GM19324 (cell line): ENCODE measurements around the gene ZSCAN30.

Experiments used
- ATAC-seq: cut with Tn5 transposase; IDR thresholded peaks from one replicate; pipeline ENCODE4 v1.9.1; 2021; ENCODE audit warnings: mild to moderate bottlenecking, moderate library complexity; ENCODE audit not compliant: unreplicated experiment, low FRiP score

The ZSCAN30 gene

GRCh38 chr18:35283923-35284794, 5.9 kb downstream of the ZSCAN30 start:
- no peak for ATAC-seq

DNA sequence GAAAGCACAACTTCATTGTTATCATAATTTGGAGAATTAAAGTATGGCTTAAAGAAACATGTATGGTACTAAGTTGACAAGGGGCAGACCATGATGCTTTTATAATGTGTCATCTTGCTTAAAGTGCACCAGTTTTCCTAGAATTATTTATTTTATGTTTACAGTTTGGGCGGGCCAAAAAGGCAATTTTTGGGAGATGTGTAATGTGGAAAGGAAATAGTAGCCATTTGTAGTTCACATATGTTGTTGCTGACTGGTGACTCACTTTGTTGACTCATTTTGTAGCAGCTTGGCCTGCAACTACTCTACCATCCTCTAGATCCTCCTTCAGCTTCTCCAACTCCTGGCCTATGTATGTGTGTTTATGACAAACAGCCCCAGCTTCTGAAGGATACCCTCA, 7.7 kb downstream of the ZSCAN30 start:
- no peak for ATAC-seq

- ATAC-seq: no peak
Measured at GRCh38 chr18:35278969-35279368, 11.1 kb downstream of the ZSCAN30 start.

GRCh38 chr18:35278085-35278484, 11.9 kb downstream of the ZSCAN30 start:
- ATAC-seq: no peak

DNA sequence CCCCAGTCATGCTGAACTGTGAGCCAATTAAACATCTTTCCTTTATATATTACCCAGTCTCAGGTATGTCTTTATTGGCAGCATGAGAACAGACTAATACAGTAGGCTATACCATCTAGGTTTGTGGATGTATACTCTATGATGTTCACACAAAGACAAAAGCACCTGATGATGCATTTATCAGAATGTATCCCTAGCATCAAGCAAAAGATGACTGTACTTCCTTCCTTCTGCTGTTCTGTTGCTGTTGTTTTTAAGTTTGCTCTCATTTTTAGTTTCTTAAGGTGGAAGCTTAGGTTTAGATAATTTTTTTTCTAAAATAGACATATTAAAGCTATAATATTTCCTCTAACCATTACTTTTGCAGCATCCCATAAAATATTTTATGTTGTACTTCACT, 12.4 kb downstream of the ZSCAN30 start:
- ATAC-seq: no peak

DNA sequence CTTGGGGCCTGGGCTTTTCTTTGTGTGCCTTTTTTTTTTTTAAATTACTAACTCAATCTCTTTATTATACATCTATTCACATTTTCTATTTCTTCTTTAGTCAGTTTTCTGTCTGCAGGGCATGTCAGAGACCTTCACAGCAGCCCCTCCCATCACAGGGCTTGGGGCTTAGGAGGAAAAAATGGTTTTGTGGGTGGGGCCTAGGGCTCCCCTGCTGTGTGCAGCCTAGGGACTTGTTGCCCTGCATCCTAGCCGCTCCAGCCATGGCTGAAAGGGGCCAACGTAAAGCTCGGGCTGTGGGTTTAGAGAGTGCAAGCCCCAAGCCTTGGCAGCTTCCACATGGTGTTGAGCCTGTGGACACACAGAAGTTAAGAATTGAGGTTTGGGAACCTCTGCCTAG, 13.8 kb downstream of the ZSCAN30 start:
- no peak for ATAC-seq

GRCh38 chr18:35271656-35272055, 18.4 kb downstream of the ZSCAN30 start:
- no peak for ATAC-seq

DNA sequence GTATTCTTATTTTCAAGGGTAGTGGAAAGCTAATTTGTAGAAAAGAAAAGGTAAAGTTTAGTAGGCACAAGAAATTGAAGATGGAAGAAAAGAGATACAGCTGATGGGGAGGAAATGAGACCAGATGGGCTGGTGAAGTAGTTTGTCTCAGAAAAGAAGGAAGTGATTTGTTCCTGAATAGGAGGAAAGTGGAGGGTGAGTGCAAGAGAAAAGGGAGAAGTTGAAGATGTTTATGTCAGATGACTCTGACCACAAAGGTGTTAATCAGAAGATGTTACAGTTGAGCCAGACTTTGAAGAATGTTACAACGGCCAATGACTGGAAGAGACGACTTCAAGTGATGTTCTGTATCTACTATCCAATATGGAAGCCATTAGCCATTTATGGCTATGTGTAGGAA, 21.2 kb downstream of the ZSCAN30 start:
- no peak for ATAC-seq

GRCh38 chr18:35267809-35268208, 22.2 kb downstream of the ZSCAN30 start:
- ATAC-seq: no peak

DNA sequence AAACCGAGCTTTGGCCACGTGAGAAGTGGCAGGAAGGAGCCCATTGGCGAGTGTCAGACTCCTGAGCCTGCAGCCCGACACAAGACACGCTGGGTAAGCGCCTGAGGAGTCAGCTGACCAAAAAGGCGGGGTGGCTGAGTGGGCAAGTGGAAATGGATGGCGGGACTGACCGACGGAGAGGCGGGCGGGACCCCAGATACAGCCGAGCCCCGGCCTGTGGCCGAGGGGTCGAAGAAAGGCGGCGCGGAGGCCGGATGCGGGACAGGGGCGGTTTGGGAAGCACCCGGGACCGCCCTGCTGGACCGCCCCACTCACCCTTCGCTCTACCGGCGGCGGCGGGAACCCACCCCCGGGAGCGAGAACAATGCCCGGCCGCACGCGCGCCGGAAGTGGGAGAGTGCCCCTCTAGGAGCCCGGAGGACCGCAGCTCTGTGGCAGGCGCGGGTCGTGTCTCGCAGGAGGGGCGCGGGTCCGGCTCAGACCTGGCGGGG, 22.8 kb downstream of the ZSCAN30 start:
- ATAC-seq: peak; percentile 75

- ATAC-seq: no peak
Measured at GRCh38 chr18:35264409-35264808, 25.6 kb downstream of the ZSCAN30 start.

- no peak for ATAC-seq
Measured at GRCh38 chr18:35256947-35257346, 33.1 kb downstream of the ZSCAN30 start.

DNA sequence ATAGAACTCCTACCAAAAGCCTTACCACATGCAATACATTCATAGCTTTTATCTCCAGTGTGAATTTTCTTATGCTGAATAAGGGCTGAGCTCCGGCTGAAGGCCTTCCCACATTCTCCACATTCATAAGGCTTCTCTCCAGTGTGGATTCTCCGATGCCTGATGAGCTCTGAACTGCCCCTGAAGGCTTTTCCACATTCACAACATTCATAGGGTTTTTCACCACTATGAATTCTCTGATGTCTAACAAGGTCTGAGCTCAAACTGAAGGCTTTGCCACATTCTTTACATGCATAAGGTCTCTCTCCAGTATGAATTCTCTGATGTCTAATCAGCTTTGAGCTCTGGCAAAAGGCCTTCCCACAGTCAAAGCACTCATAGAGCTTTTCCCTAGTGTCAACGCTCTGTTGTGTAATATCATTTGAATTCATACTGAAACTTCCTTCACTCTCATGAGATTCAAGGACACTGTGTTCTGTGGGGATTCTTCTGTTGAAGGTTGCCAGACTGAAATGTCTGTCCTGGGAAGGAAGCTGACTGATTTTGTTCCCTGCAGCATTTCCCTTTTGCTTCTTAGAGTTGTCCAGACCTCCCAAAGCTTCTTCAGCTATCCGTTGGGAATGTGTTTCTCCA, 36.3 kb downstream of the ZSCAN30 start:
- ATAC-seq: no peak

GRCh38 chr18:35252466-35252865, 37.6 kb downstream of the ZSCAN30 start:
- ATAC-seq: no peak

GRCh38 chr18:35248429-35248828, 41.6 kb downstream of the ZSCAN30 start:
- no peak for ATAC-seq

GRCh38 chr18:35247412-35248249, 42.4 kb downstream of the ZSCAN30 start:
- ATAC-seq: no peak

GRCh38 chr18:35246831-35247230, 43.2 kb downstream of the ZSCAN30 start:
- no peak for ATAC-seq

- no peak for ATAC-seq
Measured at GRCh38 chr18:35245719-35246317, 44.2 kb downstream of the ZSCAN30 start.

- no peak for ATAC-seq
Measured at GRCh38 chr18:35244671-35245070, 45.4 kb downstream of the ZSCAN30 start.

DNA sequence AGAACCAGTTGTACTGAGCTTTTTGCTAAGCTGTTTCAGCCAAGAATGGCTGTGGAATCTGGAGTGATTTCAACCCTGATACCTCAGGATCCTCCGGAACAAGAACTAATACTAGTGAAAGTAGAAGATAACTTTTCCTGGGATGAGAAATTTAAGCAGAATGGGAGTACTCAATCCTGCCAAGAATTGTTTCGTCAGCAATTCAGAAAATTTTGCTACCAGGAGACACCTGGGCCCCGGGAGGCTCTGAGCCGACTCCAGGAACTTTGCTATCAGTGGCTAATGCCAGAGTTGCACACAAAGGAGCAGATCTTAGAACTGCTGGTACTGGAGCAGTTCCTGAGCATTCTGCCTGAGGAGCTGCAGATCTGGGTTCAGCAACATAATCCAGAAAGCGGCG, 47.6 kb downstream of the ZSCAN30 start:
- no peak for ATAC-seq

- ATAC-seq: no peak
Measured at GRCh38 chr18:35241448-35241804, 48.6 kb downstream of the ZSCAN30 start.
